Measurements from ENCODE around the gene ARHGEF12.

GRCh38 chr11:120392314-120392713 lies 56.1 kb downstream of the ARHGEF12 start:
- TF ChIP-seq POLR2AphosphoS5 (IDR thresholded peaks at IDR 0.05; ENCODE audit: low read length) (no peak), CEBPB (IDR thresholded peaks at IDR 0.05; ENCODE audit: borderline replicate concordance in 1 of 2, low read depth in 2 of 2, low read length in 2 of 2) (no peak), POLR2A (IDR thresholded peaks at IDR 0.05; ENCODE audit: low read depth, low read length) (no peak), MTA3 (IDR thresholded peaks at IDR 0.05; ENCODE audit: borderline replicate concordance, low read length) (no peak), SREBF2 (IDR thresholded peaks at IDR 0.05; ENCODE audit: low read length) (no peak), EP300 (IDR thresholded peaks at IDR 0.05; ENCODE audit: borderline replicate concordance in 1 of 2, control insufficient read depth in 1 of 2, low read depth in 2 of 2, low read length in 2 of 2) (no peak), YBX1 (IDR thresholded peaks at IDR 0.05) (no peak)
- TF ChIP-seq, protein P1, sequence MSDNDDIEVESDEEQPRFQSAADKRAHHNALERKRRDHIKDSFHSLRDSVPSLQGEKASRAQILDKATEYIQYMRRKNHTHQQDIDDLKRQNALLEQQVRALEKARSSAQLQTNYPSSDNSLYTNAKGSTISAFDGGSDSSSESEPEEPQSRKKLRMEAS (IDR thresholded peaks at IDR 0.05; ENCODE audit: low read depth, low read length) = no peak
